OCI-LY3 (cell line): Measurements from ENCODE around the gene R3HDM1.

ENCODE experiments used
- H2AFZ ChIP-seq: fragments of 200-600, 300-600 bp; shearing (Covaris generic); 2 replicates; pipeline ENCODE4 v1.6.0; 2014; ENCODE audit warnings: antibody characterized with exemption, low read depth, low read length
- H3K27ac ChIP-seq: fragments of 200-600, 300-600 bp; sonication (generic); 2 replicates; pipeline ENCODE4 v1.5.1; 2014; ENCODE audit warnings: mild to moderate bottlenecking, low read length, moderate library complexity, mixed read lengths
- H3K27me3 ChIP-seq: fragments of 200-600, 300-600 bp; sonication (generic); 2 replicates; pipeline ENCODE4 v1.6.1; 2014; ENCODE audit warnings: low read depth, low read length, mixed read lengths
- H3K36me3 ChIP-seq: fragments of 200-600, 300-600 bp; sonication (generic); replicated peaks from 2 replicates; pipeline ENCODE3; 2014; ENCODE audit warnings: low read depth, low read length, mixed read lengths
- H3K4me1 ChIP-seq: fragments of 300-600, 200-600 bp; sonication (generic); 2 replicates; pipeline ENCODE4 v1.6.1; 2014; ENCODE audit warnings: low read length, mixed read lengths
- H3K4me2 ChIP-seq: fragments of 200-600, 300-600 bp; sonication (generic); 2 replicates; pipeline ENCODE4 v1.6.1; 2014; ENCODE audit warnings: low read length, mixed read lengths
- H3K4me3 ChIP-seq: fragments of 300-600, 200-600 bp; sonication (generic); 2 replicates; pipeline ENCODE4 v1.5.1; 2014; ENCODE audit warnings: antibody characterized with exemption, mild to moderate bottlenecking, low read length, moderate library complexity
- H3K79me2 ChIP-seq: fragments of 300-600, 200-600 bp; shearing (Covaris generic); 2 replicates; pipeline ENCODE4 v1.6.1; 2014; ENCODE audit warnings: mild to moderate bottlenecking, low read length, mixed read lengths
- H3K9ac ChIP-seq: fragments of 300-600, 200-600 bp; shearing (Covaris generic); 2 replicates; pipeline ENCODE4 v1.6.0; 2014; ENCODE audit warnings: mild to moderate bottlenecking, low read length, moderate library complexity
- H3K9me3 ChIP-seq: fragments of 200-600, 300-600 bp; shearing (Covaris generic); 2 replicates; pipeline ENCODE4 v1.6.1; 2014; ENCODE audit warnings: low read length, mixed read lengths; ENCODE audit not compliant: insufficient read depth
- H4K20me1 ChIP-seq: fragments of 200-600, 300-600 bp; sonication (generic); 2 replicates; pipeline ENCODE4 v1.6.1; 2016; ENCODE audit warnings: low read length, mixed read lengths; ENCODE audit not compliant: insufficient read depth
- CTCF ChIP-seq: fragments of 200-600, 300-600 bp; sonication (generic); IDR thresholded peaks from 2 replicates; pipeline ENCODE4 v1.5.1; 2014; ENCODE audit warnings: antibody characterized with exemption, low read length, low read depth
- EZH2phosphoT487 ChIP-seq: fragments of 200-600 bp; shearing (Covaris generic); IDR thresholded peaks from 2 replicates; pipeline ENCODE4 v1.6.1; 2018; ENCODE audit warnings: antibody characterized with exemption, mixed run types, low read depth

Gene R3HDM1

GRCh38 chr2:135689679-135690078, 158.4 kb downstream of the R3HDM1 start:
- H3K4me1 ChIP-seq, result peaks cover 17% of the 10 kb centered on the region
- H3K79me2 ChIP-seq, result no peaks in the 10 kb centered on the region
- H2AFZ ChIP-seq, result no peak overlapping the region
- H3K36me3 ChIP-seq, result peaks cover 11% of the 10 kb centered on the region
- H3K27ac ChIP-seq, result no peak overlapping the region
- no peak for TF ChIP-seq CTCF
- TF ChIP-seq EZH2phosphoT487, result no peak
- no peaks in the 10 kb centered on the region for H3K27me3 ChIP-seq
- no peaks in the 10 kb centered on the region for H3K9me3 ChIP-seq
- H3K4me3 ChIP-seq, result no peak overlapping the region
- no peak overlapping the region for H3K9ac ChIP-seq
- no peaks in the 10 kb centered on the region for H4K20me1 ChIP-seq
- H3K4me2 ChIP-seq, result peak overlapping the region; percentile 26

GRCh38 chr2:135694711-135695110, 163.4 kb downstream of the R3HDM1 start:
- Histone ChIP-seq H3K36me3 (peaks cover 7% of the 10 kb centered on the region), H4K20me1 (no peaks in the 10 kb centered on the region), H3K9me3 (no peaks in the 10 kb centered on the region), H2AFZ (no peak overlapping the region), H3K27me3 (no peaks in the 10 kb centered on the region), H3K27ac (no peak overlapping the region), H3K4me1 (peaks cover 4% of the 10 kb centered on the region; the same call in 1 of the 2 replicates), H3K79me2 (no peaks in the 10 kb centered on the region), H3K4me2 (no peak overlapping the region), H3K4me3 (no peak overlapping the region), H3K9ac (no peak overlapping the region)
- no peak for TF ChIP-seq EZH2phosphoT487
- TF ChIP-seq CTCF, result no peak

- H3K27ac ChIP-seq, result no peak overlapping the region
- no peaks in the 10 kb centered on the region for H3K79me2 ChIP-seq
- H2AFZ ChIP-seq, result no peak overlapping the region
- no peak overlapping the region for H3K4me3 ChIP-seq
- TF ChIP-seq CTCF, result no peak
- TF ChIP-seq EZH2phosphoT487, result no peak
- H3K9me3 ChIP-seq, result no peaks in the 10 kb centered on the region
- H3K4me2 ChIP-seq, result no peak overlapping the region
- H3K4me1 ChIP-seq, result no peaks in the 10 kb centered on the region
- H3K36me3 ChIP-seq, result peaks cover 7% of the 10 kb centered on the region
- H4K20me1 ChIP-seq, result no peaks in the 10 kb centered on the region
- H3K9ac ChIP-seq, result no peak overlapping the region
- no peaks in the 10 kb centered on the region for H3K27me3 ChIP-seq
Measured at GRCh38 chr2:135698838-135699237, 167.6 kb downstream of the R3HDM1 start.

GRCh38 chr2:135701442-135701841, 170.2 kb downstream of the R3HDM1 start:
- H3K9ac ChIP-seq, result no peak overlapping the region
- no peaks in the 10 kb centered on the region for H3K4me1 ChIP-seq
- H3K27ac ChIP-seq, result no peak overlapping the region
- H4K20me1 ChIP-seq, result no peaks in the 10 kb centered on the region
- H3K79me2 ChIP-seq, result no peaks in the 10 kb centered on the region
- no peak overlapping the region for H3K4me2 ChIP-seq
- H3K4me3 ChIP-seq, result no peak overlapping the region
- no peaks in the 10 kb centered on the region for H3K36me3 ChIP-seq
- H2AFZ ChIP-seq, result no peak overlapping the region
- no peaks in the 10 kb centered on the region for H3K27me3 ChIP-seq
- H3K9me3 ChIP-seq, result no peaks in the 10 kb centered on the region
- TF ChIP-seq CTCF (no peak), EZH2phosphoT487 (no peak)
